ENCODE data around the gene HK3. TPM values are rescaled to one million over a fixed set of nuclear protein-coding genes. Genes with fewer than 3 reads are reported as not detected.

The HK3 gene
- total RNA-seq, 1 donor from 2014 or later = not detected

GRCh38 chr5:176855598-176855997 is 43.5 kb downstream of the HK3 start:
- no peak for TF ChIP-seq CTCF (conservative IDR thresholded peaks at IDR 0.05; ENCODE audit: low read depth, low read length)
- no peak overlapping the region for H3K4me3 ChIP-seq (ENCODE audit: low read depth, low read length)
- no peak for DNase-seq (ENCODE audit: low read depth)

- H3K4me3 ChIP-seq (ENCODE audit: low read depth, low read length) = no peak overlapping the region
- no peak for TF ChIP-seq CTCF (conservative IDR thresholded peaks at IDR 0.05; ENCODE audit: low read depth, low read length)
- no peak for DNase-seq (ENCODE audit: low read depth)
Measured at GRCh38 chr5:176854164-176854563, 45.0 kb downstream of the HK3 start.

- no peak for DNase-seq (ENCODE audit: low read depth)
- H3K4me3 ChIP-seq (ENCODE audit: low read depth, low read length) = no peak overlapping the region
- TF ChIP-seq CTCF (conservative IDR thresholded peaks at IDR 0.05; ENCODE audit: low read depth, low read length) = no peak
Measured at GRCh38 chr5:176853151-176853778, 45.9 kb downstream of the HK3 start.

- no peak for DNase-seq (ENCODE audit: low read depth)
- TF ChIP-seq CTCF (conservative IDR thresholded peaks at IDR 0.05; ENCODE audit: low read depth, low read length) = no peak
- no peak overlapping the region for H3K4me3 ChIP-seq (ENCODE audit: low read depth, low read length)
Measured at GRCh38 chr5:176851871-176852658, 47.1 kb downstream of the HK3 start.

GRCh38 chr5:176851380-176851779 is 47.8 kb downstream of the HK3 start:
- DNase-seq (ENCODE audit: low read depth) = no peak
- TF ChIP-seq CTCF (conservative IDR thresholded peaks at IDR 0.05; ENCODE audit: low read depth, low read length) = no peak
- H3K4me3 ChIP-seq (ENCODE audit: low read depth, low read length) = no peak overlapping the region

GRCh38 chr5:176850371-176851245 is 48.5 kb downstream of the HK3 start:
- no peak overlapping the region for H3K4me3 ChIP-seq (ENCODE audit: low read depth, low read length)
- TF ChIP-seq CTCF (conservative IDR thresholded peaks at IDR 0.05; ENCODE audit: low read depth, low read length) = no peak
- no peak for DNase-seq (ENCODE audit: low read depth)

Measured in epithelial cell of proximal tubule (primary cell).